Heart left ventricle (tissue), 16 donors: ENCODE data around the gene FMC1. TPM values are rescaled to one million over a fixed set of nuclear protein-coding genes. Genes with fewer than 3 reads are reported as not detected.

ENCODE experiments used
- ATAC-seq, 4 donors: fragments of 200-7000 bp; cut with Tn5 transposase; one replicate each; pipeline ENCODE4 v1.9.1; 2020 to 2022; ENCODE audit warnings: moderate library complexity in 4 of 4, mild to moderate bottlenecking in 3 of 4, moderate number of reproducible peaks in 1 of 4
- DNase-seq, 5 donors: peaks; one replicate each; pipeline ENCODE4 v3.0.0-alpha.2; 2020
- H3K27ac ChIP-seq, 12 donors: fragments of 200-600 bp; sonication (generic) in 4 of 12; one replicate each; pipeline versions ENCODE4 v1.5.0 to v1.8.0; 2016 to 2022; ENCODE audit warnings: mild to moderate bottlenecking in 2 of 12
- H3K27me3 ChIP-seq, 9 donors: fragments of 200-600 bp; sonication (generic) in 2 of 9; one replicate each; pipeline versions ENCODE4 v1.5.1 to v1.8.0; 2016 to 2022; ENCODE audit warnings: mild to moderate bottlenecking in 3 of 9
- H3K36me3 ChIP-seq, 9 donors: fragments of 200-600 bp; sonication (generic) in 2 of 9; one replicate each; pipeline versions ENCODE4 v1.5.0 to v1.8.0; 2018 to 2022; ENCODE audit warnings: mild to moderate bottlenecking in 2 of 9
- H3K4me1 ChIP-seq, 12 donors: fragments of 200-600 bp; sonication (generic) in 4 of 12; one replicate each; pipeline versions ENCODE4 v1.5.0 to v1.8.0; 2016 to 2022; ENCODE audit warnings: mild to moderate bottlenecking in 3 of 12
- H3K4me3 ChIP-seq, 12 donors: fragments of 200-600 bp; sonication (generic) in 4 of 12; one replicate each; pipeline versions ENCODE4 v1.5.0 to v1.8.0; 2017 to 2022; ENCODE audit warnings: mild to moderate bottlenecking in 9 of 12, moderate library complexity in 4 of 12
- H3K9me3 ChIP-seq, 12 donors: fragments of 200-600 bp; sonication (generic) in 4 of 12; one replicate each; pipeline versions ENCODE4 v1.5.0 to v1.8.0; 2016 to 2022; ENCODE audit warnings: mild to moderate bottlenecking in 1 of 12
- CTCF ChIP-seq, 12 donors: fragments of 200-600 bp; sonication (generic) in 4 of 12; IDR thresholded peaks; one replicate each; pipeline versions ENCODE4 v1.5.0 to v1.8.0; 2018 to 2022; ENCODE audit warnings: antibody characterized with exemption in 12 of 12, mild to moderate bottlenecking in 5 of 12
- POLR2A ChIP-seq, 2 donors: fragments of 450-650 bp; IDR thresholded peaks; one replicate each; pipeline ENCODE4 v1.6.1; 2017; ENCODE audit warnings: antibody characterized with exemption in 2 of 2, mild to moderate bottlenecking in 2 of 2, moderate library complexity in 2 of 2
- WGBS, 4 donors: extraction: QIAGEN DNeasy Blood & Tissue Kit in 2 of 4; methylation state at CpG; one replicate each; pipeline versions ENCODE4 v1.1.5 to v1.1.7; 2013 to 2018; 5-methylcytosine and 5-hydroxymethylcytosine counted together
- intact Hi-C, 10 donors: fragments of 100-400 bp; cut with DNase I; formaldehyde crosslinking; loops; one replicate each; pipeline versions ENCODE4 v1.11.1 to v1.14.2; 2022
- polyA plus RNA-seq, 2 donors: library from polyadenylated mRNA; stranded (reverse); fragments of 200-250 nt; gene quantifications; one replicate each; pipeline ENCODE4 v1.2.3, GENCODE V29; 2013
- total RNA-seq, 9 donors: library from RNA; depleted of rRNA in 2 of 9; stranded (reverse); fragments of >200 nt in 2 of 9; fragmentation: NEBNext Ultra II Directional in 3 of 9; extraction: Animal tissue kit (Norgen Biotek cat#: 25700) in 3 of 9; gene quantifications; one replicate each; pipeline versions ENCODE4 v1.1.0 to v1.2.4, GENCODE V29; 2016 to 2023
- donor health status: ischemic (EF 13 %, LVEDD 7.1; RV severe dilation, severe dysfunction).
- donor health status: healthy with polysubstance abuse.
- donor health status: DM: no; HTN: yes; CAD: no.
- donor health status: DM: no; HTN: no; CAD: no.
- donor health status: ischemic (EF 25% LVEDD 6.9; RV normal size, moderate dysfunction).
- donor health status: ischemic (EF 25% LVEDD 5.7; RV mildly dilated, moderate dysfunction).
- donor health status: healthy.
- donor health status: DM: yes; HTN: yes; CAD: no.
- donor health status: ischemic (EF 35%, LVEDD 5.7; RV mildly dilated, moderate dysfunction).
- donor health status: nonischemic (EF 11% LVEDD 7.7; RV severe dilation, severe dysfunction).
- donor health status: DM: yes; HTN: yes; CAD: no.
- donor health status: PGD.
- donor health status: ischemic (EF 29% LVEDD 5.4; RV normal size, mild dysfunction).
- donor health status: nonischemic (EF 23%, LVEDD 6.1; RV moderate dilation, normal function).

Gene FMC1
- total and polyA plus RNA-seq, 11 donors: 19.0 to 95.7 (median 33.8) TPM

- TF ChIP-seq CTCF (IDR thresholded peaks at IDR 0.05): no peak
- no peak for TF ChIP-seq POLR2A (IDR thresholded peaks at IDR 0.05)
- intact Hi-C loops: loop anchor here in 1 of 10 donors (5.0 kb wide), 1 partner anchor 48 kb away; no protein-coding TSS in a partner anchor
- Histone ChIP-seq H3K4me3 (no peak overlapping the region), H3K9me3 (no peaks in the 10 kb centered on the region), H3K4me1 (peaks cover 2 to 68% (median 37%) of the 10 kb centered on the region in 12 donors), H3K27me3 (no peaks in the 10 kb centered on the region), H3K36me3 (peaks cover 0 to 54% (median 41%) of the 10 kb centered on the region in 9 donors), H3K27ac (no peak overlapping the region)
- ATAC-seq (no peak), DNase-seq (no peak)
- WGBS, 4 donors: 78 to 83% (median 81%) methylated on average over 6 of the region's 6 CpGs
These were observed 33.1 kb downstream of the FMC1 start for GRCh38 chr7:139374246-139374645.

GRCh38 chr7:139382439-139382838, 41.3 kb downstream of the FMC1 start:
- ATAC-seq (peak in 2 of 4 donors; percentile 38 to 45), DNase-seq (no peak)
- no peak overlapping the region for H3K4me3 ChIP-seq
- 70 to 93% (median 86%) methylated on average over 6 of the region's 6 CpGs for WGBS, 4 donors
- H3K4me1 ChIP-seq: peaks cover 0 to 11% (median 0%) of the 10 kb centered on the region in 12 donors
- no peak for TF ChIP-seq CTCF (IDR thresholded peaks at IDR 0.05)
- TF ChIP-seq POLR2A (IDR thresholded peaks at IDR 0.05): no peak
- H3K36me3 ChIP-seq: peaks cover 0 to 98% (median 92%) of the 10 kb centered on the region in 9 donors
- intact Hi-C loops: no loop called here
- no peaks in the 10 kb centered on the region for H3K9me3 ChIP-seq
- H3K27ac ChIP-seq: no peak overlapping the region
- H3K27me3 ChIP-seq: no peaks in the 10 kb centered on the region

- Histone ChIP-seq H3K4me3 (no peak overlapping the region), H3K27me3 (no peaks in the 10 kb centered on the region), H3K4me1 (peaks cover 0 to 16% (median 0%) of the 10 kb centered on the region in 12 donors), H3K36me3 (peaks cover 0 to 98% (median 90%) of the 10 kb centered on the region in 9 donors), H3K9me3 (no peaks in the 10 kb centered on the region), H3K27ac (no peak overlapping the region)
- 96 to 100% (median 97%) methylated on average over 3 of the region's 3 CpGs for WGBS, 4 donors
- DNase-seq: no peak
- ATAC-seq: no peak
- TF ChIP-seq CTCF (IDR thresholded peaks at IDR 0.05) (no peak), POLR2A (IDR thresholded peaks at IDR 0.05) (no peak)
- intact Hi-C loops: no loop called here
These were observed 43.5 kb downstream of the FMC1 start for GRCh38 chr7:139384611-139385010.

GRCh38 chr7:139387594-139387993, 46.5 kb downstream of the FMC1 start:
- no peak for TF ChIP-seq CTCF (IDR thresholded peaks at IDR 0.05)
- TF ChIP-seq POLR2A (IDR thresholded peaks at IDR 0.05): no peak
- H3K27ac ChIP-seq: no peak overlapping the region

More at GRCh38 chr7:139387594-139387993, 46.5 kb downstream of the FMC1 start:
- Histone ChIP-seq H3K36me3 (peaks cover 0 to 98% (median 81%) of the 10 kb centered on the region in 9 donors), H3K27me3 (no peaks in the 10 kb centered on the region), H3K4me3 (no peak overlapping the region), H3K4me1 (peaks cover 0 to 9% (median 0%) of the 10 kb centered on the region in 12 donors), H3K9me3 (no peaks in the 10 kb centered on the region)
- ATAC-seq (no peak), DNase-seq (no peak)
- WGBS, 4 donors: 92 to 96% (median 96%) methylated on average over 5 of the region's 5 CpGs
- intact Hi-C loops: no loop called here
